ENCODE measurements around the gene CCKAR. TPM values are rescaled to one million over a fixed set of nuclear protein-coding genes. Genes with fewer than 3 reads are reported as not detected.

The CCKAR gene
- total RNA-seq, 1 experiment from 2014 or later = 2.0 TPM

DNA sequence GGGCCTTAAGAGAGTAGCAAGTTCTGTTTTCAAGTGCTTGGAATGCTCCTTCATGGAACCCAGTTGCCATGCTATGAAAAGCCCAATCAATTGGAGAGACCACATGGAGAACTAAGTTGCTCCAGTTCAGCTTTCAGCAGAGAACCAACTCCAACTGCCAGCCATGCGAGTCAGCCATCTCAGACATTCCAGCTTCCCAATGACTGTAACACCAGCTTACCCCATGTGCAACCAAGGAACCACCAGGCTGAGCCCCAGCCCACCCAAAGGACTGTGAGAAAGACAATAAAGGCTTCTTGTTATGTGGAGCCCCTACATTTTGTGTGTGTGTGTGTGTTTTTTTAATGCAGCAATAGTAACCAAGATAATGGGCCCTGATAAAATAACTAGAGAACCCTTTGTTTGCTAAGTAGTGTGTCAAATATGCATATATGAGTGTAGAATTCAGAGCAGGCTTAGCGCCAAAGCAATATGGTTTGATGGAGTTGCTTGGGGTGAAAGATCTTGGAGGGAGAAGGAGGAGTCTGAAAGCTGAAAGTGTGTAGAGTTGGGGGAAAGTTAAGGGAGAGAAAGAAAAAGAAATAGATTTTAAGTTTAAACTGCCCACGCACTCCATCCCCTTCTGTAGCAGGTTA lies 35.0 kb upstream of the CCKAR start:
- no TSS peak for BruUV-seq (replicated peaks)
- Mint-ChIP-seq H3K4me3 (ENCODE audit: unreplicated experiment) (no peak overlapping the region), H3K9me3 (ENCODE audit: unreplicated experiment) (no peaks in the 10 kb centered on the region), H3K27me3 (ENCODE audit: insufficient read depth, unreplicated experiment) (no peaks in the 10 kb centered on the region), H3K36me3 (ENCODE audit: insufficient read depth, unreplicated experiment) (no peaks in the 10 kb centered on the region), H3K27ac (ENCODE audit: unreplicated experiment) (no peak overlapping the region), H3K4me1 (ENCODE audit: low read depth, unreplicated experiment) (peaks cover 6% of the 10 kb centered on the region)
- no peak for TF ChIP-seq CTCF (IDR thresholded peaks at IDR 0.05; ENCODE audit: insufficient read depth in 1 of 2, low read depth in 1 of 2, low read length in 1 of 2, severe bottlenecking in 1 of 2, unreplicated experiment in 1 of 2)
- Histone ChIP-seq H3K4me3 (ENCODE audit: low read depth, low read length) (no peak overlapping the region), H3K27me3 (replicated peaks; ENCODE audit: control insufficient read depth, insufficient read depth, low read length) (no peaks in the 10 kb centered on the region), H3K4me1 (no peaks in the 10 kb centered on the region), H3K9me3 (no peaks in the 10 kb centered on the region), H3K36me3 (ENCODE audit: control insufficient read depth, insufficient read depth, low read length) (no peaks in the 10 kb centered on the region)
- POLR2A ChIA-PET = no interaction called here
- intact Hi-C loops (cut with micrococcal nuclease; ENCODE audit: unreplicated experiment) = no loop called here
- no peak for DNase-seq
- CTCF ChIA-PET = no interaction called here

DNA sequence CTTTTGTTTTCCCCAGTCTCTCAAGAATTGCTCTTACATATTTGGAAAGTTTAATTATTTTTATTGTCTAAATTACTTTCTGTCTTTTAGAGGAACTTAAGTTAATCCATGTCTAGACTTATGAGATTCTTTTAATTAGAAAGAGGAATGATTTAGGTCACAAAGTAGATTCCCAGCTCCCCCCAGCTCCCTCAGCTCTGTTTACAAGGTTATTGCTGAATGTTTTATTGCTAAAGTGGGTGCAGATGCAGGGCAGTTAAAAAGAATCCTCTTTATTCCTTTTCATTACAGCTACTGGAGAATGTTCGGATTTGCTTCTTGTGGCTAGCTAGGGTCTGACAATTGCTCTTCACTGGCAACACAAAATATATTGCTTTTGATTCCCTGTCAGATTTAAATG lies 33.7 kb upstream of the CCKAR start:
- CTCF ChIA-PET = no interaction called here
- Histone ChIP-seq H3K4me1 (no peaks in the 10 kb centered on the region), H3K27me3 (replicated peaks; ENCODE audit: control insufficient read depth, insufficient read depth, low read length) (no peaks in the 10 kb centered on the region), H3K36me3 (ENCODE audit: control insufficient read depth, insufficient read depth, low read length) (no peaks in the 10 kb centered on the region), H3K9me3 (no peaks in the 10 kb centered on the region), H3K4me3 (ENCODE audit: low read depth, low read length) (no peak overlapping the region)
- TF ChIP-seq CTCF (IDR thresholded peaks at IDR 0.05; ENCODE audit: insufficient read depth in 1 of 2, low read depth in 1 of 2, low read length in 1 of 2, severe bottlenecking in 1 of 2, unreplicated experiment in 1 of 2) = no peak
- Mint-ChIP-seq H3K9me3 (ENCODE audit: unreplicated experiment) (no peaks in the 10 kb centered on the region), H3K4me1 (ENCODE audit: low read depth, unreplicated experiment) (peaks cover 6% of the 10 kb centered on the region), H3K36me3 (ENCODE audit: insufficient read depth, unreplicated experiment) (no peaks in the 10 kb centered on the region), H3K4me3 (ENCODE audit: unreplicated experiment) (no peak overlapping the region), H3K27me3 (ENCODE audit: insufficient read depth, unreplicated experiment) (no peaks in the 10 kb centered on the region), H3K27ac (ENCODE audit: unreplicated experiment) (no peak overlapping the region)
- no peak for DNase-seq
- POLR2A ChIA-PET = no interaction called here
- BruUV-seq (replicated peaks) = no TSS peak
- intact Hi-C loops (cut with micrococcal nuclease; ENCODE audit: unreplicated experiment) = no loop called here

DNA sequence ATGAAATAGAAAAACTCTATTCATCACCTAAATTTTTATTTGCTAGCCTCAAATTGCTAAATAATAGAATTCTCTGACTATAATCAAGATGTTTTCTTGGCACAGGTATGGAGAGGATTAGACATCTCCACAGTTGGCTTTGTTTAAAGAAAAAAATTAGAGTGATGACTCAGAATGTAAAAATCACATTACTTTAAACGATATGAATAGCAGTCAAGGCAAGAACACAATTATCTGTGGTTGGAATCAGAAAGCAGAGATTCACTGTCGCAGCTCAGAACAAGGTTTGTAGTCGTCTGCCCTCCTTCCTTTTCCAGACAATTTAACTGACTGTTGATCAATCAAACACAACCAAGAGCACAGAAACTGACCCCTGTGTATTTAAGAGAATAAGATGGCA lies 32.2 kb upstream of the CCKAR start:
- TF ChIP-seq CTCF (IDR thresholded peaks at IDR 0.05; ENCODE audit: insufficient read depth in 1 of 2, low read depth in 1 of 2, low read length in 1 of 2, severe bottlenecking in 1 of 2, unreplicated experiment in 1 of 2) = no peak
- Histone ChIP-seq H3K4me3 (ENCODE audit: low read depth, low read length) (no peak overlapping the region), H3K4me1 (no peaks in the 10 kb centered on the region), H3K36me3 (ENCODE audit: control insufficient read depth, insufficient read depth, low read length) (no peaks in the 10 kb centered on the region), H3K9me3 (no peaks in the 10 kb centered on the region), H3K27me3 (replicated peaks; ENCODE audit: control insufficient read depth, insufficient read depth, low read length) (no peaks in the 10 kb centered on the region)
- H3K9me3 Mint-ChIP-seq (ENCODE audit: unreplicated experiment) = no peaks in the 10 kb centered on the region
- no peak overlapping the region for H3K27ac Mint-ChIP-seq (ENCODE audit: unreplicated experiment)
- peaks cover 6% of the 10 kb centered on the region for H3K4me1 Mint-ChIP-seq (ENCODE audit: low read depth, unreplicated experiment)
- no peaks in the 10 kb centered on the region for H3K36me3 Mint-ChIP-seq (ENCODE audit: insufficient read depth, unreplicated experiment)
- no peaks in the 10 kb centered on the region for H3K27me3 Mint-ChIP-seq (ENCODE audit: insufficient read depth, unreplicated experiment)
- DNase-seq = no peak
- POLR2A ChIA-PET = no interaction called here
- no peak overlapping the region for H3K4me3 Mint-ChIP-seq (ENCODE audit: unreplicated experiment)
- BruUV-seq (replicated peaks) = no TSS peak
- intact Hi-C loops (cut with micrococcal nuclease; ENCODE audit: unreplicated experiment) = no loop called here
- CTCF ChIA-PET = no interaction called here
